ENCODE data around the gene RBFOX1.

The RBFOX1 gene

GRCh38 chr16:7689234-7689633 lies 356.6 kb downstream of the RBFOX1 start:
- DNase-seq (ENCODE audit: low read depth in 2 of 2), result no peak

DNA sequence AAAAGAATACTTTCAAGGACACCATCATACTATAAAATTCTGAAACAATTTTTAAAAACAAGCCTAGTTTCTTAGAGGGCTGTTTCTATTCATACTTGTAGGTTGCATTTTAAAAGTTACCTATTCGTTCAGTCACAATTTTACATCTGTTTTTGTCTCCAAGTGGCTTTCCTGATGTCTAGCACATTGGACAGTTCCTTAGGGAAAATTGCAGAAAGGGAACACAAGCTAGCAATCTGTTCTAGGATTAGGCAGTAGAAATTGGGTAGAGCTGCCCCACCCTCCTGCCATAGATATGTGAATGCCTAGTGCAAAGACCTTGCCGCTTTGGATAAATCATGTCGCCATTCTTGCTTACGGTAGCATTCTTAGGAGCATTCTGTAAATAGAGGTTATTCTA lies 358.9 kb downstream of the RBFOX1 start:
- no peak for DNase-seq (ENCODE audit: low read depth in 2 of 2)

DNA sequence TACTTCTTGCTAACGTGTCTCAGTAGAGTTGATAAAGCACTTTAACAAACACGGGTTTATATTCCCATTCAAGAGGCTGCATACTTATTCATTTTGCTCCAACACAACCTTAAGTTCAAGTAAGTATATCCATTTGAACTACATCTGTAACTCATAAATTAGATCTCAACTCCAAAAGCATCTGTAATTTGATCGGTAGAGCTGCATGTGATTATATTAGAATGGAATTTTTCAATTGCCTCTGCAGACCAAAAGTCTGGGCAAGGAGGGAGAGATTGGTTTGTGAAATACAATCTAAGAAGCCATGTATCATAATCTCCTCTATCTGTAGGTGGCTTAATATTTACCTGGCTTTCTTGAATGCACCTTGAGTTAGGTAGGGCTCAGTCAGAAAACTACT lies 371.0 kb downstream of the RBFOX1 start:
- DNase-seq (ENCODE audit: low read depth in 2 of 2), result no peak

- no peak for DNase-seq (ENCODE audit: low read depth in 2 of 2)
Observed at GRCh38 chr16:7705885-7706284, 373.2 kb downstream of the RBFOX1 start.

DNA sequence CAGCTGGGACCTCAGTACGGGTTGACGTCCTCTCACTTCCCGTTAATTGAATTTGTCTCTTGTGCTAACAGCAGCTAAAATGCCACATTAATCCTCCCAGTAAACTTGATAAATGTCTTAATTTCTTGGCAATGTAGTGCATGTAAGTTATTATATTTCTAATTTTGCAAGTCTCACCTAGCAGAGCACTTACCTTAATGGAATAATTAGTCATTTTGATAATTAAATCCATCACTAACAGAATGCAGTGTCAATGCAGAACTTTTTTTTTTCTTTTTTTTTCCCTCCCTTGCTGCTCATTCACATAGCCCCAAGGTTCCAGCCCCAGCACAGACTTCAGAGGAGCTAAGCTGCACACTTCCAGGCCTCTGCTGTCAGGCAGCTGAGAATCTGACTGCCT lies 376.5 kb downstream of the RBFOX1 start:
- DNase-seq (ENCODE audit: low read depth in 2 of 2), result no peak

DNA sequence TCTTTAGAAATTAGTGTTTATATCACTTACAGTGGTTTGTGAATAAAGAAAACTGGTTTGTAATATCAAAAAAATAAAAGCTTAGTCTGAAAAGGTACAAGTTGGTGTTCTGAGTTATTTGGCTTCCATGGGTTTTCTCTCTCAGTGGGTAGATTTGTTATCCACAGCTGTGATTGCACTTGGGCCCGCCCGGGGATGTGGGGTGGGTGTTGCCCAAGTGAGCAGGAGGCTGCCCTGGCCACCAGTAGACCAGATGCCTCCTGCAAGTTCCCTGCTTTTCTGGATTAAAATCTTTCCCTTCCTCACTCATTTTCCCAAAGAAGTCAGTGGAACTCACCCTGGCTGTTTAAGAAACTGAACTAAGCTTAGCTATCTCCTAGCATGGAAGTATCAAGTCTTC lies 380.6 kb downstream of the RBFOX1 start:
- DNase-seq (ENCODE audit: low read depth in 2 of 2), result no peak

DNA sequence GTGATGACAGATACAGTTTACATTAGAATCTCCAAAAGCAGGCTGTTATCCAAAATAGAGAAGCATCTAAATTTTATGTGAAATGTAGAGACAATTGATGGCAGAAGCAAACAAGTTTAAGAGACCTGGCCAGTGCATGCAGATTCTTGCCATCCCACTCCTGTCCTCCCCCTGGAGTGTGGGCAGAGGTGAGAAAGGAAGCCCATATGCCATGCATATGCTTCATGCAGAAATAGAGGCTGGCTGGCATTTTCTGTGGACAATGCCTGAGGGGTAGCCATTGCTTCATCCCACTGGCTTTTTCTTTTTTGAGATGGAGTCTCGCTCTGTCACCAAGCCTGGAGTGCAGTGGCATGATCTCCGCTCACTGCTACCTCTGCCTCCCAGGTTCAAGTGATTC lies 382.1 kb downstream of the RBFOX1 start:
- no peak for DNase-seq (ENCODE audit: low read depth in 2 of 2)

GRCh38 chr16:7716660-7717550 lies 384.3 kb downstream of the RBFOX1 start:
- DNase-seq (ENCODE audit: low read depth in 2 of 2), result no peak

DNA sequence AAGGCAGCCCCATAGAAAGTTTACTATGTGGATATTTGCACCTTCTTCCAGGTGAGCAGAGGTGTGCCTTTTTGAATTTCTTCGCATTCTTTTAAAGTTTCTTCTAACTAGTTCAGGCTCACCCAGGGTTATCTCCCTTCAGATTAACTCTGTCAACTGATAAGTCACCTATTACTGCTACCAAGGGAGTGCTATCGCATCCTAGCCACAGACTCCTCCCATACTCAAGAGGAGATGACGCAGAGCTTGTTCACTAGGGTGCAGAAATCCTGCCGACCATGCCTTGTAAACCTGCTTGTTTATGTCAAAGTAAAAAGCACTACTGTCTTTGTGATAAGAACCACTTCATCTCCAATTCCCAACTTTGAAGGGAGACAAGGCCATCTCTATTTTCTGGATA lies 390.1 kb downstream of the RBFOX1 start:
- no peak for DNase-seq (ENCODE audit: low read depth in 2 of 2)

- DNase-seq (ENCODE audit: low read depth in 2 of 2), result no peak
Observed at GRCh38 chr16:7731141-7731540, 398.5 kb downstream of the RBFOX1 start.

DNA sequence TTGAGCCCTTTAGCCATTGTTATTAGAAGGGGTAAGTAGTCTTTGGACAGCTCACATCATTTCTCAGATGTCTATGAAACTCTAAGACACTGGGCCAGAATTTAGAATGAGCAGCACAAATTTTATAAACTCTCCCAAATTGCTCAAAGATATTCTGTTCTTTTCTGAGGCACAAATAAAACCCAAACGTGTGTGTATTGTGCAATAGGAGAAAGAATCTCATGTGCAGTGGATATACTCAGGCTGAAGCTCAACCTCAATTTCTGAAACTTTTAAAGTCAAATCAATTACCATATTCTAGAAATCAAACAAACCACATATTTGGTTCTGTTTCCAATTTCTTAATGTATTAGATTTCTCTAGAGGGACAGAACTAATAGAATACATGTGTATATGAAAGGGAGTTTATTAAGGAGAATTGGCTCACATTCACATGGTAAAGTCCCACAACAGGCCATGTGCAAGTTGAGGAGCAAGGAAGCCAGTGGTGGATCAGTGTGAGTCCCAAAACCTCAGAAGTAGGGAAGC lies 403.6 kb downstream of the RBFOX1 start:
- no peak for DNase-seq (ENCODE audit: low read depth in 2 of 2)

- DNase-seq (ENCODE audit: low read depth in 2 of 2), result no peak
Observed at GRCh38 chr16:7742626-7743025, 410.0 kb downstream of the RBFOX1 start.

DNA sequence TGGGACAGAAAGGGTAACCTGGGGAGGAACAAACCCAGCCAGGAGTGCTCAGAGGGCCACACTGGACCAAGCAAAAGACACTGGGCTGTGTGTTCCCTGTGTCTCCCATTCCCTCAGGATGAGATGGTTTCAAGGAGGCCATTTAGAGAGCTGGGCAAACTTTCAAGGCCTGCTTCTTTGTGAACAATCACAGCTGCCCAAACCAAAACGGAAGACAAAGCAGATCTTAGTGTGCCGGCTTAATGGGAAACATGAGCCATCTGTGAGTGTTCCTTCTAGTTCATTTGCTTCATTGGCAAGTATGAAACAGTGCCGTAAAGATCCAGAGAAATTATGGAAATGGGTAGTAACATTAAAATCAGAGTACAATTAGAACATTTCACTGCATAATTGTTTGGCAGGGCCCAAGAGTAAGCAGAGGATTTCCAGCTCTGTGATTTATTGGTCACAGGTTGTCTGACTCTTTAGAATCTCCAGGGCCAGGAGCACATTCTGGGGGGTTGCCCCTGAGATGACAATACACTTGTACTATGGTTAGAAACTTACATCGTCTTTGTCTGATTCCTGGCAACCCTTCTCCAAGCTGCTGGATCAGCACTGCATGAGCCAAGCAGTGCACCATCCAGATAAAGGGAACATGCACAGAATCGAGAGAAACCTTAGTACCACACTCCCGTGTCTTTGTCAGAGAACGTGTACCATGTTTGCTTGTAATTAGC lies 412.1 kb downstream of the RBFOX1 start:
- no peak for DNase-seq (ENCODE audit: low read depth in 2 of 2)

DNA sequence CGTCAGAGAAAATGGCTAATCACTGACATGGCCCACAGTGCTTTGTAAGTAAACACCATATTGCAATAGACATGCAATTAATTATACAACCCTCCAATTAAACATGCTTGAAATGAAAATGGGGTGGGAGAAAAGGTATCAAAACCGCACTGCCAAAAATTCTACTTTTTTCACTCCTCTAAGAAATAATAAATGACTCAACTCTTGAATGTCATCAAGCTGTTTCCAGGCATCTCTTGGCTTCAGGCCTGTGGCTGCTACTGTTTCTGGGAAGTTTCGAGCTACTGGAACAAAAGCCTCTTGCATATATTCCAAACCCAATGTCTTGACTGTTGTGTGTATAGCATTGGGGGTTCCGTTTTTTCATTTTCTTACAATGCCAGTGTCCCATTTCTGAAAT lies 412.6 kb downstream of the RBFOX1 start:
- DNase-seq (ENCODE audit: low read depth in 2 of 2), result no peak

GRCh38 chr16:7746941-7747340 lies 414.3 kb downstream of the RBFOX1 start:
- no peak for DNase-seq (ENCODE audit: low read depth in 2 of 2)

- DNase-seq (ENCODE audit: low read depth in 2 of 2), result no peak
Observed at GRCh38 chr16:7748522-7748921, 415.9 kb downstream of the RBFOX1 start.

DNA sequence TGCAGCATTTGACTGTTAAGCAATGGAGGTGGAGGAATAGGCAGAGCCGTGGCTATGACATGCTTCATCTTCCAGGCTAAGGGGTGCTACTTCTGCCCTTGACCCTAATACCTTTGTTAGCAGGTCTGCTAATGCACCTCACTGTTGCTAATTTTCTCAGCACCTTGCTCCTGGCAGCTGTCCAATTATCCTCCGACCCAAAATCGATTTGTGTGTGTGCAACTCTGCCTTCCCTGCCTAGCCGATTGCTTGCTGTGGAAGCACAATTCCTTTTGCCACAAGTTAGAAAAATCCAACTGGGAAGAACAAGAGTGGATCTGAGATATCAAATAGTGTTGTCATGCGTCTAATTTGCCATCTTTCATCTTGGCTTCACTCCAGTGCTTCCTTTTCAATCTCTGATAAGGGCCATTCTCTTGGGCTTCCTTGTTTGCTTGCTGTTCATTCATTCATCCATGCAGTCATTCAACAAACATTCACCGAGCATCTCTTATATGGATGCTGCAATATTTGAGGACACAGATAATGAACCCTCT lies 422.8 kb downstream of the RBFOX1 start:
- DNase-seq (ENCODE audit: low read depth in 2 of 2), result no peak
